22Rv1 (cell line): ENCODE data around the gene IL17REL.

ENCODE experiments used
- CTCF ChIP-seq: fragments of 450-650 bp; IDR thresholded peaks from 2 replicates; pipeline ENCODE4 v1.5.1; 2017; ENCODE audit warnings: mild to moderate bottlenecking
- ZFX ChIP-seq: fragments of 450-650 bp; IDR thresholded peaks from 2 replicates; pipeline ENCODE4 v1.6.1; 2017; ENCODE audit warnings: antibody characterized with exemption, borderline replicate concordance

- TF ChIP-seq CTCF (no peak), ZFX (no peak)
Measured at GRCh38 chr22:50039669-50040443, 27.3 kb upstream of the IL17REL start.
